ENCODE measurements around the gene MYLK4.

Gene MYLK4

DNA sequence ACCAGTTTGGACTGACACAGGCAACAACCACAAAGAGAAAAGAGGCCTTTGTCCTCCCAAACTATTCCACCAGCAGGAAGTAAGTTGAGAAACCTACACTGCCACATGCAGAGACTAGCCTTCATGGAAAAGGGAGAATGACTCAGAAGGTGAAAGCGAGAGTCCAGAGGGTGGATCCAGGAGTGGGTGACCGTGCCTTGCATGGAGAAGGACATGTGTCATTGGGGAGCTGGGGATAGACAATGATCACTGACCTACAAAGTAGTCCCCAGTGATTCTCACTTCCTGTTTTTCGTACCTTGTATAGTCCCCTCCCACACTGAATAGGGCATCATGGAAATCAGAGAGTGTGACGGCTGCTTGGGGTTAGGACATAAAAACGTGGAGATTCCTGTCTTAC, 91.9 kb downstream of the MYLK4 start:
- no peak for DNase-seq (ENCODE audit: low spot score)

DNA sequence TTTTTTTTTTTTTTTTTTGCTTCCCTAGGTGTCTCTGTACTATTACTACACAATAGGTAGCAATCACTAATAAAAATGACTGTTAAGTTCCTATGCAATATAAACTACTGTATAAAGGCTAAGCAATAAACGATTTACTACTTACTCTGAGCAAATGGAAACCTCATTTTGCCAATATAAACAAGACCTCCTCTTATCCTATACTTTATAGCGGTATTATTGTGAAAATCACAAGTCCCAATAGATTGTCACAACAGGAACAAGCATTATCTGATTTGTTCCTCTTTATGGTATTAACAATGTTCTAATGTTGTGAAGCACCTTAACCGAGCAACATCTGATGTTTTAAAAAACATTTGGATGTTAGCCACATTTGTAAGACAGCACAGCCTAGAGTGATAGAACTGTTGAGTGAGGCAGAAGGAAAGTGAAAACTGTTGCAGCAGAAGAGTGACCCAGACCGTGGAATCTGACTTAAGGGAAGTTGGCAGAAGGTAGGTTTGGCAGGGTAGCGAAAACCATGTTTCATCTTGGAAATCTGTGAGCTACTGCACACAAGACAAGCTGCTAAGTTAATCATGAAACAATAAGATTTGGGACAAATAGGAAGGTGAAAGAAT, 94.2 kb downstream of the MYLK4 start:
- no peak for DNase-seq (ENCODE audit: low spot score)

DNA sequence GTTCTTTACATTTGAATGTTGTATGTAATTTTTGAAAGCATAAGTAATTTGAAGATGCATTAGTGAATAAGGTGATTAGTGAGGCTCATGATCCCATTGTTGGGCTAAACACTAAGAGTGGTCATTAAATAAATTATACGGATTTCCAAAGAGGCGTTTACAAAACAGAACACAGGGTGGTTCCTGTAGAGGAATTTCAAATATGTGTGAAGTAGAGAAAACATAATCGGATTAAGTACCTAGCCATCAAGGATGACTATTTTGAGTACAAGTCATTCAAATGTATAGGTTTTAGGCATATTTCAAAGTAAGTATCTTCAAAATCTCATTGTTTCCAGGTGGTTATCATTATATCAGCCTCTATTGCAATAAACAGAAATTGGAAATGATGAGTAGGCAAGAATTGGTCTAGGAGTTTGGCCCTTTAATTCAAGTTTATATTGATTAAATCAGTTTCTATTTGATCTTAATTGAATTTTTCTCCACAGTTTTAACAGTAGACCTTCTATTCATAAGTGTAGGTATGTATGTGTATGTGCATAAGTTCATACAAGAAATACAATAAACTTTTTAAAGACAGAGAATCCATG, 94.8 kb downstream of the MYLK4 start:
- no peak for DNase-seq (ENCODE audit: low spot score)

DNA sequence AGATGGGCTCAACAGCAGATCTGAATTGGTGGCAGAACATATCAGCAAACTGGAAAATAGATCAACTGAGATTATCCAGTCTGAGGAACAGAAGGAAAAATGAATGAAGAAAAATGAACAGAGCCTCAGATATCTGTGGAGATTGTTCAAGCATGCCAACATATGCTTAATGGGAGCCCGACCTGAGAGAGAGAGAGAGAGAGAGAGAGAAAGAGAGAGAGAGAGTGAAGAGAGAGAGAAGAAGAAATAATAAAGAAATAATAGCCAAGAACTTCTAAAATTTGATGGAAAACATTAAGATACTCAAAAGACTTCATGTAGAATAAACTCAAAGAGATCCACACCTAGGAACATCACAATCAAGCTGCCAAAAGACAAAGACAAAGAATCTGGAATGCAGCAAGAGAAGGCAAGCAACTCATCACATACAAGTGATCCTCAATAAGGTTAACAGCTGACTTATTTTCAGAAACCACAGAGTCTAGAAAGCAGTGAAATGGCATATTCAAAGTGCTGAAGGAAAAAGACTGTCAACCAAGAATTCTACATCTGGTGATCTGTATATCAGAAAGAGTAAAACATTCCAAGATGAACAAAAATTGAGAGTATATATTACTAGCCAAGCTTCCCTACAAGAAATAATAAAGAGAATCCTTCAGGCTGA, 97.2 kb downstream of the MYLK4 start:
- DNase-seq (ENCODE audit: low spot score) = no peak

DNA sequence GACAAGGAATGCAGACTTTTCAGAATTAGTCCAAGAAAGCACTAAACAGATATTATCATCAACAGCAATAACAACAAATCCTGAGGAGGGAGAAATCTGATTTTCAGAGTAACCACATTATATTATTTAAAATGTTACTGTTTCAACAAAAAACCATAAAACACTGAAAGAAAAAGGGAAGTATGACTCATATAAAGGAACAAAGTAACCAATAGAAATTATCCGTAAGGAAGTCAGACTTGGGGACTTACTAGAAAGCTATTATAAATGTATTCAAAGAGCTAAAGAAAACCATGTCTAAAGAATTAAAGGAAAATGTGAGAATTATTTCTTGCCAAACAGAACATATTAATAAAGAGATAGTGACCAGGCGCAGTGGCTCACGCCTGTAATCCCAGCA, 98.1 kb downstream of the MYLK4 start:
- no peak for DNase-seq (ENCODE audit: low spot score)

DNA sequence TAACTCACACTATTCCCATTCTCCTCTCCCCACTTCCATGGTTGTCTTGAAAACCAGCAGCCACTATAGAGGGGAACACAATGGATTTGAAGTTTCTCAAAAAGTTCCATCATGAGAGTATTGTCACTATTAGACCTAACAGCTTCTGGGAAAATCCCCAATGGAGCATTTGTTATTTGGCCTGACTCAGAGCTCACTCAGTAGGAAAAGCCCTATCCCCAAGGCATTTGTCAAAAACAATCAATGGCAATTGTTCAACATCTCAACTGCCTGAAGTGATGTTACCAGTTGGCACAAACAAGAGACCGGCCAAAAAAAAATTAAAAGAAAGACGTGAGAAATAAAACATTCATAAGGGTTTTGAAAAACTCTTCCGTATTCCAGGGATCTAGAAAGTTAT, 98.8 kb downstream of the MYLK4 start:
- no peak for DNase-seq (ENCODE audit: low spot score)

DNA sequence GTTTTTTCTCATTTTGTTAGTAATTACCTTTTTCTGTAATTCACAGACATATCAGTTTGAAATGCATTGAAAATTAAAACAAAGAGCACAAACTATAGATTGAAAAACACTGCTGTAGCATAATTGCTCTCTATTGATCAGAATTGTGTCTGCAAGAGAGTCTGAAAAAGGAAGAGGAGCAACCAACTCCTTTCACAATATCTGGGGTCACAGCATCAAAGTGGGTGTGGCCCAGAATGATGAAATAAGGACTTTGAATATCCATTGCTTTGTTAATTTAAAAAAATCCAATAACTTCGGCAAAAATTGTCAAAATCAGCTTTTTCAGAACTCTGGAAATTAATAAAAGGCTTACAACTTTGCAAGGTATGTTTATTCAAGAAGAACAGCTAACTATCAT, 99.2 kb downstream of the MYLK4 start:
- DNase-seq (ENCODE audit: low spot score) = no peak

DNA sequence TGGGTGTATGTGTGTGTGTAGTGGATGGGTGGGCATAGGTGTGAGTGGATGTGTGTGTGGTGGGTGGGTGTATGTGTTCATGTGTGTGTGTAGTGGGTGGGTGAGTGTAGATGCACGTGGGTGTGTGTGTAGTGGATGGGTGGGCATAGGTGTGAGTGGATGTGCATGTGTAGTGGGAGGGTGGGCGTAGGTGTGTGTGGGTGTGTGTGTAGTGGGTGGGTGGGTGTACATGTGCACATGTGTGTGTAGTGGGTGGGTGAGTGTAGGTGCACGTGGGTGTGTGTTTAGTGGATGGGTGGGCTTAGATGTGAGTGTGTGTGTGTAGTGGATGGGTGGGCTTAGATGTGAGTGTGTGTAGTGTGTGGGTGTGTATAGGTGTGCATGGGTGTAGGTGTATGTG, 104.4 kb downstream of the MYLK4 start:
- no peak for DNase-seq (ENCODE audit: low spot score)

DNA sequence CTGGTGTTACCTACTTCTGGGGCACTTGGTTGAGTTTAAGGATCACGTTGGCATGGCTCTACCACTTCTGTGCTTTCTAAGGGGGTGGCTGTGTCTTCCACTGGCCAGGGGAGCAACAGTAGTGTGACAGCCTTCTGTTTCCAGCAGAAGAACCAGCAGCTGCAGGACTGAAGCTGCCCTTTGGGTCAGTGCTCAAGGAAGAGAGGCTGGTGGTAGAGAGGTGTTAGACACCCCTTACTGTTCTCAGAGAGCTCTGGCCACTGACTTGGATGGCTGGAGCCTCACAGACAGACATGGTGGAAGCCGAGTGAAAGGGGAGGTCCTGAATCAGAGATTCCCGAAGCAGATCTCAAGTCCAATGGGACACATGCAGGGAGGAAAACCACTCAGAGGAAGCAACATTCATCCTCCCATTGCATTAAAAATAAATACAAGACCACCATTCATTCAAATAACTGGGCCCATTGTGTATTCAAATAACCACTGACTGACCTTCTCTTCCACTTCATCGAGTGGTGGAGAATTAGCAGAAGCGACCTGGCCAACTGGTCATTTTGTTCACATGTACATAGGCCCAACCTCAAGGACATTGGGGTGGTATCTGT, 106.7 kb downstream of the MYLK4 start:
- DNase-seq (ENCODE audit: low spot score) = no peak

DNA sequence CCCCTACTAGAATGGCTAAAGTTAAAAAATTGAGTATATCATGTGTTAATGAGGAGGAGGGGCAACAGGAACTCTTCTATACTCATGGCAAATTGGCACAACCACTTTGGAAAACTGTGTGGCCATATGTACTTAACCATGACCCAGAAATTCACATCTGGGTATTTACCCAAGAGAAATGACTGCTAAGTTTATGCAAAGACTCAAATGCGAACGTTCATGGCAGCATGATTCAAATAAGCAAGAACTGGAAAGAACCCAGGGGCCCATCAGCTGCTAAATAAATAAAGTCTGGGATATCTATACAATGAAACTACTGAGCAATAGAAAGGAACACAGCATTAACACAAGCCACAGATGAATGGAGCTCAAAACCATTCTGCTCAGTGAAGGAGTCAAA, 107.6 kb downstream of the MYLK4 start:
- DNase-seq (ENCODE audit: low spot score) = no peak

DNA sequence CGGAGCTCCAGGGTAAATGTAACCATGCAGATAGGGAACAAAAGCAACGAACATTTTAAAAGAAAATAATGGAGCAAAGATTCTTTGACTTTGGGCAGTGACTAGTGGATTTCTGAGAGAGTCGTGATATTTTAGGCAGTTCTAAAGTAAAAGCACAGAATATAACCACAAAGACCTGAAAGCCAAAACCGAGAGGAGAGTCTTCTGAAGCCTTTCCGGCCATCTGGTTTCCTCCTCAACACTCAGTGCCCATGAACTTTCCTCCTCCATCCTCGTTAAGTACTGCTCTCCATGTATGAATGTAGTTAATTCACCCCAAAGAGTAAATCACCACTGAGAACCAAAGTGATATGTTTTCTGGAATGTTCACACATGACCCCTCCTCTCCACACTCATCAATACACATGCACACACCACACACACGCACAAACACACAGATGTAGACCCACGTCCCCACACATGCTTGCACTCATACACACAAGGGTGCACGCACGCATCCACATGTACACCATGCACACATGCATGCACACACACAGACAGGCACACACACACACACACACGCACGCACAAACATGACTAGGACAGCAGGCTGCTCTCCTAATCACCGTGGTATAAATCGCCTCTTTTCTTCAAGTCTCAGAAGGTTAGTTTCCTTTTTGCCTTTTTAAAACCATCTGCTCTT, 109.5 kb downstream of the MYLK4 start:
- no peak for DNase-seq (ENCODE audit: low spot score)

DNA sequence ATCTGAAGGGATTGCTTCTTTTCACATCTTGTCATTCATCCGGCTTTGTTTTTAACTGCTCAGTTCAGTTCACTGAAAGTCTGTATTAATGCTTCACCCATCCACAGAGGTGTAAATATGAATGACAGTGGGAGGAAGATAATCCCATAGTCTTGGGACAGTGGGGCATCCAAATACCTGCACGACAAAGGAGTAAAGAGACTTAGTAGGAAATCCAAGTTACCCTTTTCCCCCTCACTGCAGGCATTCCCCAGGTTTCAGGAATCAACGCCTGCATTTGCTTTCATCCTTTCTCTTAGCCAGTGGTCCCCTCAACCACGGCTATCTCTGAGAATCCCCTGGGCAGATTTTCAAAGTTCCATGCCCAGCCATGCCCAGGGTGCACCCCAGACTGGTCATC, 110.2 kb downstream of the MYLK4 start:
- no peak for DNase-seq (ENCODE audit: low spot score)

DNA sequence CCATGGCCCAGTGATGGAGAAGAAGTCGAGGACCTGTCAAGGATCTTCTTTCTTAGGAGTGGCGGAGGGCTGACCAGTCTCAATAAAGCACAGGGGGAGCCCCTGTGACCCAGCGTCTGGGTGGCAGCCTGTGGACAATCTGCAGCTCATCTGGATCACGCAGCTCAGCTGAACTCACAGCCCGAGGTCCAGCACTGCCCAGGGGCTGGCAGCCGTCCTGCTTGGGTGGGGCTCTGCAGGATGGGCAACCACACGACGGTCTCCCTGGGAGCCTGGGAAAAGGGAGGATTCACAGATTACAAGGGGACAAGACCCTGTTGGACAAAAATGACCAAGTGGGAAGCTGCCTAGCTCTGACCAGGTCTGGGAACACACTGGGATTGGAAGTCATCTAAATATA, 110.8 kb downstream of the MYLK4 start:
- no peak for DNase-seq (ENCODE audit: low spot score)

DNA sequence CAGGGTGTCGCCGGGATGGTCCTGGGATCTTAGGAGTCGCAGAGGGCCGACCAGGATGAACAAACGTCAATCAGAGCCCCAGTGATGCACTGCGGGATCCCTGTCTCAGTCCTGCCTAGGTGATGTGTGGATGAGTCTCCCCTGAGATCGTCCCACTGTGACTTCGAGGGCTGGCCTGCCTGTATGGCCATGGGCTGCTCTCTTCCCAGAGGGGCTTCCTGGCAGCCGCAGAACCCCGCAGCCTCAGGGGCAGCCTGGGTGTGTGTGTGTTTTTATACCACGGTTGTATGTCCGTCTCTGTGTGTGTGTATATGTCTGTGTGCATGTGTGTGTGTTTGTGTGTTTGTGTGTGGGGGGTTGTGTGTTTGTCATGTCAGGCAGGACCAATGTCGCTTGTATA, 111.6 kb downstream of the MYLK4 start:
- DNase-seq (ENCODE audit: low spot score) = no peak

DNA sequence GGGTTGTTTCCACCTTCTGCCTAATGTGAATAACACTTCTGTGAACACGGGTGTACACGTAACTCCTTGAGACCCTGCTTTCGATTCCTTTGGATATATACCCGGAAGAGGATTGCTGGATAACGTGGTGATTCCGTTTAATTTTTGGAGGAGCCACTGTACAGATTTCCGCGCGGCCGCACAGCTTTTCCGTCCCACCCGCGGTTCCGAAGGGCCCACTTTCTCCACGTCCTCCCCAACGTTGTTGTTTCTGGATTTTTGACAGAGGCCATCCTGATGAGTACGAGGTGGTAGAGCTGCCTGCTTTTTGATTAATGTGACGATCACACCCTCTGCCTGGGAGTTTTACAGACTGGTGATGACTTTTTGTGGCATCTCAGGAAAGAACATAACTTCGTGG, 114.0 kb downstream of the MYLK4 start:
- DNase-seq (ENCODE audit: low spot score) = no peak

DNA sequence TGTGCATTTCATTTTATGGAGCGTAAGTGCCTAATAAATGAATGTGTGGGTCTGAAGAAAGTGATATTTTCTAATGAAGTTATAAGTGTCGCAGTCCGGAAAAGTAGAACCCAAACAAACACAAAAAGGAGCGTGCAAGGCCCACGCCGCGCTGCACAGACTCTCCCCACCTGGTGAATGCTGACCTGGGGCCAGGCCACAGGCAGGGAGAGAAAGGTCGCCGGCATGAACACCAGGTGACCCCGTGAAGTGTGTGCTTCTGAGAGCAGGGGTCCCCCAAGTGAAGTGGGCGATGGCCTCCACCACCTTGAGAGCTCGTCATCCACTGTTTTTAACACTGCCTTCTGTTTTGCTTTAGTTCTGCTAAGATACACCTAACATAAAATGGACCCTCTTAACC, 114.8 kb downstream of the MYLK4 start:
- no peak for DNase-seq (ENCODE audit: low spot score)

DNA sequence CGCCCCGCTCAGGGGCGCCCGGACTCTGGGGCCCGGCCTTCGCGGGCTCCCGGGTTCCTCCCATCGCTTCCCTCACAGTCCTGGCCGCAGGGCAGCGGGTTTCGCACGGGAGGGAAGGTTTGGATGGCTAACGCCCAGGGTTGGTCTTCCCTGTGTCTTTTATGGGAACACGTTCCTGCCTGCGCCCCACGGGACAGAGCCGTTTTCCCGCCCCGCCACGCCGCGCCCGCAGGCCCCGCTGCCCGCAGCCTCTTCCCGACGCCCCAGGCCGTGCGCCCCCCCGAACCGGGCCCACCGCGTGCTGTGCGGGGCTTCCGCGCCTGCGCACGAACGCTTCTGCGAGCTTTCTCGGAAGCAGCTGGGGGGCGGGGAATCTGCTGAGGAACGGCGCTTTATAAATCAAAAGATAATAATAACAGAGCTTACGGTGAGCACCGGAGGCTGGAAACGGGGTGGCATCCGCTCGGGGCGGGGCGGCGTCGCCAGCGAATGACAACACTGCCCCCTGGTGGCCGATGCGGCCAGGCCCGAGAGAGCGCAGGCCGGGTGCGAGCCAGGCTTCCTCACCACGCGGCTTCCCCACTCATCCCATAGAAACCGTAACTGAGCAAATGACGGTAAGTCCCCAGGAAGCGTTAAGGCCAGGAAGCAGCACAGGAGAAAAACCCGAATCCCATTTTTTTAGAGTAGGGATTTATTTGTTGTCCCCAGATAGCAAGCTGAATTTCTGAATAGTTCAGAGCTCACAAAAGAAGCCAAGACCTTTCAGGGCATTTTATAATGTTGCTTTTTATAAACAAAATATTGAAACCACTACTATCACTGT, 116.4 kb downstream of the MYLK4 start:
- DNase-seq (ENCODE audit: low spot score) = peak; percentile 94

DNA sequence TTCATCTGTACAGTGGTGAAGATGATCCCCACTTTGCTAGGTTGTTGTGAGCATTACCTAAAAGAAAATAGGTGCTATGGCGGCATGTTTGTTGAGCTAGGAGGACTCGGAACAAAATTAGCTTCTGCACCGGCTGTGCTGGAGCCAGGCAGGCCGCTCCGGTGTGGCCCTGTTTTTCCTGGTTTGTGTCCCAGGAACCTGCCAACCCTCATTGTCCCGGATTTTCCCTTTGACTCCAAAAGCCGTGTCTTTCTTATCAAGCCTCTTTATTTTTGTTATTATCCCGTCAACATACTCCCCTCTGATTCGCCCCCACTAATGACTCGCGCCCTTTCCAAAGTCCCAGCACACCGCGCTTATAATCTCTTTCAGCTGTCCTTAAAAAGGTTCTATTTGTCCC, 117.0 kb downstream of the MYLK4 start:
- no peak for DNase-seq (ENCODE audit: low spot score)

DNA sequence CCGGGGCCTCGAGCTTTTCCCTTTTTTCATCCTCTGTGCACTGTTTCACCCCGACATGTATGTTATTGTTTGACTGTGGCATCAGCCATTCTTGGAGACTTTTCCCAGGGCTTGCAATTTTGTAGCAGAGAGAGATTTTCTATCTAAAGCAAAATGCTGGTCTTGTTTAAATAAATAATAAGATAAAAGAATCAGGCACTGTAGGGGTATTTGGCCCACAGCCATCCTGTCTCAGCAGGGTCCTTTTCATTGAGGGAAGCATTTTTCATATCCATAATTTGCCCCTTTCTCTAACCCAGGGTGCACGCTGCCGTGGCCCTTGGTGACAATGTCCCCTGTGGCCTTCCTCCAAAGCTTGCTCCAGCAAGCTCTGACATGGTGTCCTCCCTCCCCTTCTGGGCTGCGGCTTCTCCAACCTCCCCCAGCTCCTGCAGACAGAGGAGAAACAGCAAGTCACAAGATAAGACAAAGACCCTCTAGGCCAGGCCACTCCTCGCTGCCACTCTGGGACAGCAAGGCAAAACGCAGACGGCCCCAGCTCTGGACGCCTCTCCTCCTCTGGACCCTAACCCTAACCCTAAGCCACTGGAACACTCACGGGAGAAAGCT, 117.6 kb downstream of the MYLK4 start:
- no peak for DNase-seq (ENCODE audit: low spot score)

DNA sequence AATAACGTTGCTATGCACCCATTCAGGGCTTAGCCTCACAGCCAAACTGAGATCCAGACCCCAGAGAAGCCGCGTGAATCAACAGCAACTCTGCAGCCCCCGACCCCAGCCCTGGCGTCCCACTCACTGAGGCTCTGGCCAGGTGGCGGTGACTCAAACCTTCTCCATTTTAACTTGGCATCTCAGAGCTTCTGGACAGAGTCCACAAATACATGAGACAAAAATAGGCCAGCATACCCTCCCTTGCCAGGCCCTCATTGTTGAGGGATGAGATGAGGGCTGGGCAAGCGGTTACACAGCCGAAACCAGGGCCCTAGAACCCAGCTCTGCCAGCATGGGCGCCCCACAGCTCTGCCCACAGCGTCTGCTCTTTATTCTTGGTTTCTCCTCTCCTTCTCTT, 118.4 kb downstream of the MYLK4 start:
- DNase-seq (ENCODE audit: low spot score) = no peak

DNA sequence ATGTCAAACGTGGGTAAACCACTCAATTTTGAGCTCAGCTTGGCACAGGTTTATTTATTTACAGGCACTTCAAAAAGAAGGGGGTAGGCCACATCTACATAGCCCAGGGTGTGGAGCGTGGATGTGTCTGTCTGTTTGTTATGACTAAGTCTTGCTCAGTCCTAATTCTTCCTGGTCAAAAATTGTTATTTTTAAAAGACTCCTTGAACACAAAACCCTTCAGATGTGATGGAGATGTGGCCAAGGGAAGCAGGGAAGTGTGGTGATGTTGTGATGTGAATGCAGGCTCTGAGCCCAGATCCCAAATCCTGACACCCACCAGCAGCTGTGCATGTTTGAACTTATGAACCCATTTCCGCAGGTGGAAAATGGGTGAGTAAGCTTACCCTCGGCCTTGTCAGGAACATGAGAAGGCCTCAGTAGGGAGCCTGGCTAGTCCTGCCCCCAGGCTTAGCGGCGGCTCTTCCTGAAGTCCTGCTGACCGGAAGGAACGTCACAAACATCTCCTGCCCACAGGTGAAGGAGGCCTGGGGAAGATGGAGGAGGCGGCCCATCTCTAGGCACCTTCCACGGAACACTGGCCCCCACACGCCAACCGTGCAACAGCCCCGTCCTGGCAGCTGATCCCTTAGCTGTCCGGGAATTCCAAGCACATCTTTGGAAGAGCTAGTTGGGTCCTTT, 119.7 kb downstream of the MYLK4 start:
- no peak for DNase-seq (ENCODE audit: low spot score)

All from GM03348 (cell line).